IPS-18c (cell line): Measurements from ENCODE around the gene BAZ1A.
"Not testable (repeated sequence)": the region's sequence is repeated elsewhere in the genome, so short reads cannot be mapped to it uniquely, and the experiment has no call there.

ENCODE experiments used
- H3K4me3 ChIP-seq: 2 replicates; pipeline ENCODE4 v1.7.0; 2013; ENCODE audit warnings: low read depth, mild to moderate bottlenecking, low read length, moderate library complexity; ENCODE audit not compliant: insufficient read depth
- H3K9me3 ChIP-seq: one replicate; pipeline ENCODE4 v1.6.1; 2013; ENCODE audit warnings: mild to moderate bottlenecking, low read length, moderate library complexity; ENCODE audit not compliant: control insufficient read depth, insufficient read depth

BAZ1A gene

GRCh38 chr14:34806257-34806656 lies 68.9 kb downstream of the BAZ1A start:
- Histone ChIP-seq H3K4me3 (no peak overlapping the region), H3K9me3 (no peaks in the 10 kb centered on the region)

- no peak overlapping the region for H3K4me3 ChIP-seq
These were observed 70.2 kb downstream of the BAZ1A start for GRCh38 chr14:34804933-34805332.

GRCh38 chr14:34798861-34799260 lies 76.3 kb downstream of the BAZ1A start:
- H3K9me3 ChIP-seq, H3K4me3 ChIP-seq: not testable (repeated sequence)

More at GRCh38 chr14:34804933-34805332, 70.2 kb downstream of the BAZ1A start:
- H3K9me3 ChIP-seq = no peaks in the 10 kb centered on the region

GRCh38 chr14:34797747-34798583 lies 77.2 kb downstream of the BAZ1A start:
- Histone ChIP-seq H3K9me3 (peaks cover 2% of the 10 kb centered on the region), H3K4me3 (no peak overlapping the region)

GRCh38 chr14:34796902-34797301 lies 78.3 kb downstream of the BAZ1A start:
- Histone ChIP-seq H3K9me3 (peaks cover 2% of the 10 kb centered on the region), H3K4me3 (no peak overlapping the region)

GRCh38 chr14:34794941-34795340 lies 80.2 kb downstream of the BAZ1A start:
- Histone ChIP-seq H3K4me3 (no peak overlapping the region), H3K9me3 (peaks cover 2% of the 10 kb centered on the region)

- peaks cover 2% of the 10 kb centered on the region for H3K9me3 ChIP-seq
- H3K4me3 ChIP-seq = no peak overlapping the region
These were observed 80.9 kb downstream of the BAZ1A start for GRCh38 chr14:34794217-34794616.

- Histone ChIP-seq H3K9me3 (no peaks in the 10 kb centered on the region), H3K4me3 (no peak overlapping the region)
These were observed 82.6 kb downstream of the BAZ1A start for GRCh38 chr14:34792598-34792997.

GRCh38 chr14:34785223-34786006 lies 89.7 kb downstream of the BAZ1A start:
- H3K4me3 ChIP-seq = no peak overlapping the region
- H3K9me3 ChIP-seq = no peaks in the 10 kb centered on the region

GRCh38 chr14:34782031-34782430 lies 93.1 kb downstream of the BAZ1A start:
- H3K9me3 ChIP-seq = no peaks in the 10 kb centered on the region

GRCh38 chr14:34781242-34781641 lies 93.9 kb downstream of the BAZ1A start:
- Histone ChIP-seq H3K9me3 (no peaks in the 10 kb centered on the region), H3K4me3 (no peak overlapping the region)

More at GRCh38 chr14:34782031-34782430, 93.1 kb downstream of the BAZ1A start:
- no peak overlapping the region for H3K4me3 ChIP-seq

- H3K9me3 ChIP-seq = no peaks in the 10 kb centered on the region
- H3K4me3 ChIP-seq = no peak overlapping the region
These were observed 94.5 kb downstream of the BAZ1A start for GRCh38 chr14:34780646-34781045.

GRCh38 chr14:34778744-34779143 lies 96.4 kb downstream of the BAZ1A start:
- H3K4me3 ChIP-seq = no peak overlapping the region
- H3K9me3 ChIP-seq = no peaks in the 10 kb centered on the region

- Histone ChIP-seq H3K9me3 (no peaks in the 10 kb centered on the region), H3K4me3 (no peak overlapping the region)
These were observed 98.5 kb downstream of the BAZ1A start for GRCh38 chr14:34776611-34777010.

GRCh38 chr14:34775922-34776321 lies 99.2 kb downstream of the BAZ1A start:
- Histone ChIP-seq H3K4me3 (no peak overlapping the region), H3K9me3 (no peaks in the 10 kb centered on the region)

GRCh38 chr14:34775342-34775741 lies 99.8 kb downstream of the BAZ1A start:
- no peaks in the 10 kb centered on the region for H3K9me3 ChIP-seq
- no peak overlapping the region for H3K4me3 ChIP-seq

- no peak overlapping the region for H3K4me3 ChIP-seq
- H3K9me3 ChIP-seq = peaks cover 2% of the 10 kb centered on the region
These were observed 104.3 kb downstream of the BAZ1A start for GRCh38 chr14:34770901-34771300.

- peaks cover 2% of the 10 kb centered on the region for H3K9me3 ChIP-seq
These were observed 108.6 kb downstream of the BAZ1A start for GRCh38 chr14:34766606-34767005.

More at GRCh38 chr14:34766606-34767005, 108.6 kb downstream of the BAZ1A start:
- H3K4me3 ChIP-seq = no peak overlapping the region
